Measurements from ENCODE around the gene OSMR.

Gene OSMR

DNA sequence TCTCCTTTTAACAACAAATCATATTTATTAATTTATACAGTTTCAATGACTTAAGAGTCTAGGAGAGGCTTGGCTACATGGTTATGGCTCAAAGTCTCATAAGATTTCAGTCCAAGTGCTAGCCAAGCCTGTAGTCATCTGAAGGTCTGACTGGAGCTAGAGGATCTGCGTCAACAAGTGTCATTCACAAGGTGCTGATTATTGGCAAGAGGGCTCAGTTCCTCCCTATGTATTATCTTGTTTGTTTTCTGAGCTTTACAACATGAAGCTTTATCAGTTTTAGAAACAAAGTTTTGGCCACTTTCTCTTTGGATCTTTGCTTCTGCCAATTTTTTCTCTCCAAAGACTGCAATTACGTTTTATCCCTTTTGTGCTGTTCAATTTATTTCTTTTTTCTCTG lies 133.7 kb downstream of the OSMR start:
- TF ChIP-seq, protein P1, sequence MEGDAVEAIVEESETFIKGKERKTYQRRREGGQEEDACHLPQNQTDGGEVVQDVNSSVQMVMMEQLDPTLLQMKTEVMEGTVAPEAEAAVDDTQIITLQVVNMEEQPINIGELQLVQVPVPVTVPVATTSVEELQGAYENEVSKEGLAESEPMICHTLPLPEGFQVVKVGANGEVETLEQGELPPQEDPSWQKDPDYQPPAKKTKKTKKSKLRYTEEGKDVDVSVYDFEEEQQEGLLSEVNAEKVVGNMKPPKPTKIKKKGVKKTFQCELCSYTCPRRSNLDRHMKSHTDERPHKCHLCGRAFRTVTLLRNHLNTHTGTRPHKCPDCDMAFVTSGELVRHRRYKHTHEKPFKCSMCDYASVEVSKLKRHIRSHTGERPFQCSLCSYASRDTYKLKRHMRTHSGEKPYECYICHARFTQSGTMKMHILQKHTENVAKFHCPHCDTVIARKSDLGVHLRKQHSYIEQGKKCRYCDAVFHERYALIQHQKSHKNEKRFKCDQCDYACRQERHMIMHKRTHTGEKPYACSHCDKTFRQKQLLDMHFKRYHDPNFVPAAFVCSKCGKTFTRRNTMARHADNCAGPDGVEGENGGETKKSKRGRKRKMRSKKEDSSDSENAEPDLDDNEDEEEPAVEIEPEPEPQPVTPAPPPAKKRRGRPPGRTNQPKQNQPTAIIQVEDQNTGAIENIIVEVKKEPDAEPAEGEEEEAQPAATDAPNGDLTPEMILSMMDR (IDR thresholded peaks at IDR 0.05; ENCODE audit: low read depth, low read length, missing control alignments), result no peak
- DNase-seq (ENCODE audit: extremely low read depth, low read depth), result no peak
- no peak overlapping the region for H3K4me3 ChIP-seq (replicated peaks; ENCODE audit: low read depth, low read length)
